ENCODE results near the gene YBEY. TPM values are rescaled to one million over a fixed set of nuclear protein-coding genes. Genes with fewer than 3 reads are reported as not detected.
"Not testable (repeated sequence)": the region's sequence is repeated elsewhere in the genome, so short reads cannot be mapped to it uniquely, and the experiment has no call there.

YBEY gene, protein sequence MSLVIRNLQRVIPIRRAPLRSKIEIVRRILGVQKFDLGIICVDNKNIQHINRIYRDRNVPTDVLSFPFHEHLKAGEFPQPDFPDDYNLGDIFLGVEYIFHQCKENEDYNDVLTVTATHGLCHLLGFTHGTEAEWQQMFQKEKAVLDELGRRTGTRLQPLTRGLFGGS
- total RNA-seq, result 10 to 100 TPM; 14.8 to 15.6 TPM
- polyA plus RNA-seq, result 10 to 100 TPM; 14.2 to 22.2 (median 14.7) TPM
- total RNA-seq, result 11.1 to 14.0 (median 13.0) reads per million in 6 experiments

DNA sequence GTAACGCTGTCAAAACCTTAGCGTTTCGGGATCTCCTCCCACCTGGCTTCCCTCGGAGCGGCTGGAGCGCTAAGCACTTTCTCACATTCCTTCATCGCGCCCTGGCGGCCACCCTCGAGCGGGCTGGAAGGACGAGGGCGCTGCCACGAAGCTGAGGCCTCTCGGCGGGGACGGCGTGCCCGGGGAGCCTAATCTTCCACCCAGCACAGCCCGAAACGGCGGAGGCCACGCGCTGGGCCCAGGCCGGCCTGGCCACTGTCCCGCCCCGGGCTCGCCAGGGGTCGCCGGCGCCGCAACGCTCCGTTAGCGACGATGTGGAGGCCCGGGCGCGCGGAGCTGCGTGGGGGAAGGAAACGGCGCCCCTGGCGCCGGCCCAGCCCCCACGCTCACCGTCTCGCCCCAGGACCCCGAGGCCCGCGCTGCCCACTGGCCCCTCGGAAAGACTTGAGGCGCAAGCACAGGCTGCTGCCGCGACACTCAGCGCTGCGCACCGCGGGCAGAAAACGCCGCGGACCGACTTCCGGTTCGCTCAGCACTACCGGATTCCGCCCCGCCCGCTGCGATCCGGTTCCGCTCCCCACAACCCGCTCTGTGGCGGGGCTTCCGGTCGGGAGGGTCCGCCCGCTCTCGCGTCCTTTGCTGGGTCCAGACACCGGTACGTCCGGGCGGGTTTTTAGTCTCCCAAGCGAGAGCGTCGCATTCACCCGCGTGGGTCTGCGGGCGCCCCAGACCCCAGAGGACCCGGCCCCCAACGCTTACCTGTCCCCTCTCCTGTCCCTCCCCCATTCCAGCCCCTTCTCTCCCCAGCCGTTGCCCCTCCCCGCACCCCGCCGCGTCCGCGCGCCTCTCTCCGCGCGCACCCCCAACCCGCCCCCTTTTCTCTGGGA lies at the start of gene YBEY:
YBEY (plus strand) TSS at position 582 of the 887 bp plus-strand sequence. CDS start 572 bp downstream, outside the sequence.
- ATAC-seq, result peak; percentile 86 to 88
- Mint-ChIP-seq H3K27ac (peak within 1 kb of the TSS; percentile 89 to 98 (median 97)), H3K27me3 (no peaks in the 10 kb centered on the region), H3K36me3 (peaks cover 4 to 39% (median 11%) of the 10 kb centered on the region in 3 donors), H3K9me3 (no peaks in the 10 kb centered on the region), H3K4me3 (peak within 1 kb of the TSS; percentile 86 to 100 (median 97)), H3K4me1 (peaks cover 20 to 70% (median 54%) of the 10 kb centered on the region in 4 donors)
- peak; percentile 69 to 90 (median 80) for DNase-seq
- POLR2A ChIA-PET, result interaction anchor here (0.6 to 1.5 kb wide), 5 partner anchors 10 to 138 kb away, joined by 4 to 8 read pairs (median 5); partner anchors contain the start of genes C21orf58 and PCNT

DNA sequence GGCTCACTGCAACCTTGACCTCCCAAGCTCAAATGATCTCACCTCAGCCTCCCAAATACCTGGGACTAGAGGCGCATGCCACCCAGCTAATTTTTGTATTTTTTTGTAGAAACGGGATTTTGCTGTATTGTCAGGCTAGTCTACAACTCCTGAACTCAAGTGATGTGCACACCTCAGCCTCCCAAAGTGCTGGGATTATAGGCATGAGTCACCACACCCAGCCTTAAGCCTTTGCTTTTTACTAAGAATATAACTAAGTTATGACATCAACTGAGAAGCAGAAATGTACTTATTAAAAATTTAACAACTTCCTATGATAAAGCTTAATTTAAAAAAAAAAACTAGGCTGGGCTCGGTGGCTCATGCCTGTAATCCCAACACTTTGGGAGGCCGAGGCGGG lies 48.7 kb upstream of the YBEY start:
- POLR2A ChIA-PET, result no interaction called here
- Mint-ChIP-seq H3K4me3 (no peak overlapping the region), H3K9me3 (no peaks in the 10 kb centered on the region), H3K27me3 (no peaks in the 10 kb centered on the region), H3K4me1 (peaks cover 9 to 23% (median 17%) of the 10 kb centered on the region in 4 donors), H3K27ac (no peak overlapping the region), H3K36me3 (peaks cover 16 to 79% (median 36%) of the 10 kb centered on the region in 3 donors)
- ATAC-seq (no peak), DNase-seq (no peak)

DNA sequence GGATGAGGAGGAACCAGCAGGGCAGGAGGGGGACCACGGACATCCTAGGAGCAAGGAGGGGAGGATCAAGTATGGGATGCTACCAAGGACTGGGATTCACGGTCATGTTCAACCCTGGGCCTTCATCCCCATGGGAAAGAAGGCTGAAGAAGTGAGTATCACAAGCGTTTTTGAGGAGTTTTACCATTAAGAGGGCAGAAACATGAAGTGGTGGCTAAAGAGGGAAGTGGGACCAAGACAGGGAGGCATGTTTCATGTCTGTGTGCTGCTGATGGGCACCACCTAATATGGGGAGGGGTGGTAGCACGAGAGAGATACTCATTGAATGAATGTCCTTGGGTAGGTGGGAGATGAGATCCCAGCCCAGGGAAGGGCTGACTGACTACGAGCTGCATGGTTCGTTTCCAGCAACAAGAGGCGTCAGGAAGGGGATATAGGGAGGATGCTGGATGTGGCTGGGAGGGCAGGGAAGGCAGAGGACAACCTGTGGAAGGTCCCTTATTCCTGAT lies 46.3 kb upstream of the YBEY start:
- no peaks in the 10 kb centered on the region for H3K9me3 Mint-ChIP-seq
- H3K27me3 Mint-ChIP-seq, result no peaks in the 10 kb centered on the region
- H3K27ac Mint-ChIP-seq, result peak overlapping the region in 8 of 10 donors; percentile 31 to 92 (median 78)
- H3K4me1 Mint-ChIP-seq, result peaks cover 0 to 12% (median 6%) of the 10 kb centered on the region in 4 donors
- H3K36me3 Mint-ChIP-seq, result peaks cover 1 to 80% (median 25%) of the 10 kb centered on the region in 3 donors
- no peak for DNase-seq
- H3K4me3 Mint-ChIP-seq, result no peak overlapping the region
- POLR2A ChIA-PET, result interaction anchor here (0.6 to 1.8 kb wide), 2 partner anchors 10 to 20 kb away, joined by 4 to 6 read pairs; no protein-coding TSS in a partner anchor
- ATAC-seq, result no peak

DNA sequence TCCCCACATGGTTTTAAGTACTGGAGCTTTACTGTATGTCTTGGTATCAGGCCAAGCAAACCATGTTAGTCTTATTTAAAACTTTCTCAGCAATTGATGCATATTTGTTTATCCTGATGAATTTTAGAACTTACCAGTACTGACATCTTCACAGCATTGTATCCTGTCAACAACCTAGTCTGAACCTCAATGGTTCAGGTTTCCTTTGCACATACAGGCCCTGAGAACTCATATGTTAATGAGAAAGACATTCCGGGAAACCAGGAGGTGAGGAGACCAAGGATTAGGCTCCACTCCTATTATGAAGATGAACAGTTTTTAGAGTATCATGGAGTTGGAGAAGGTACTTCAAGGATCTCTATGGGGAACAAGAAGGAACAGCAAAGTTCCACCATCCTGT lies 44.6 kb upstream of the YBEY start:
- Mint-ChIP-seq H3K27ac (peak overlapping the region in 3 of 10 donors; percentile 29 to 51 (median 46)), H3K36me3 (peaks cover 0 to 79% (median 27%) of the 10 kb centered on the region in 3 donors)
- not testable (repeated sequence) for H3K9me3 Mint-ChIP-seq

DNA sequence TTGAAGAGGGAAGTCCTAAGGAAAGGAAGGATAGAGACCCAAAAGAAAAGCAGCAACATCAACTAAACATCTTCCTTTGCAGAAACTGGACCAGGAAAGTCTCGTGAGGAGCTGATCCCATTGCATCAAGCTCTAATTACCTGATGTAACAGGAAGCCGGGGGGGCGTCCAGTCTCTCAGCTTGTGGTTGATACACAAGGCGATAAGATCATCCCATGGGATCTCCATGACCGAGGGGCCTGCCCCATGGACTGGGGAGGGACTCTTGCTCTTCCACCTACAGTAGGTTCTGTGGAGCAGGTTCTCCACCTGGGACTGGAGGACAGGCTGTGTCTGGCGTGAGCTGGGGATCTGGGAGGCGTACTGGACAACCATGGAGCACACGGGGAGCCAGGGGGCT lies 42.8 kb upstream of the YBEY start:
- POLR2A ChIA-PET, result interaction anchor here (1.4 kb wide), 1 partner anchor 13 kb away, joined by 3 read pairs; no protein-coding TSS in a partner anchor
- DNase-seq, result no peak
- Mint-ChIP-seq H3K4me3 (no peak overlapping the region), H3K9me3 (no peaks in the 10 kb centered on the region), H3K27me3 (no peaks in the 10 kb centered on the region), H3K4me1 (peaks cover 0 to 15% (median 8%) of the 10 kb centered on the region in 4 donors), H3K36me3 (peaks cover 0 to 87% (median 31%) of the 10 kb centered on the region in 3 donors), H3K27ac (peak overlapping the region in 4 of 10 donors; percentile 16 to 76 (median 45))
- no peak for ATAC-seq

More for the DNA sequence above, 44.6 kb upstream of the YBEY start:
- H3K27me3 Mint-ChIP-seq, POLR2A ChIA-PET, ATAC-seq, DNase-seq, H3K4me3 Mint-ChIP-seq: not testable (repeated sequence)
- peaks cover 0 to 13% (median 7%) of the 10 kb centered on the region in 4 donors for H3K4me1 Mint-ChIP-seq

DNA sequence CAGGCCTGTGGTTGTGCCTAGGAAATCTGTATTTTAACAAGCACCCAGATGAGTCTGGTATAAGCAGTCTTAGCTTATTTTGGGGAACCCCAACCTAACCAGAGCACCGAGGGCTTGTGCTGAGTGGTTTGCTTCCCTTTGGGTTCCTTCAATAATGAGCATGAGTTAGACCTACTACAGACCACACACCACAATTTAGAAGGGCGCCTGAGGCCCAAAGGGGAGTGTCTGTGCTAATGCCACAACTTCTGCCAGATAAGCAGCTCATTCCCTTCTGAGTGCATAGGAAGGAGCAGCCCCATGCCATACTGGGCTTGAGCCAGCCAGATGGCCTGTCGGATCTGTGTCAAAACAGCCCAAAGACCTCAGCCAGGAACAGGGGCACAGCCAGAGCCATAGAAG lies 42.2 kb upstream of the YBEY start:
- H3K9me3 Mint-ChIP-seq, result no peaks in the 10 kb centered on the region
- DNase-seq, result no peak
- no peaks in the 10 kb centered on the region for H3K27me3 Mint-ChIP-seq
- POLR2A ChIA-PET, result no interaction called here
- peaks cover 5 to 89% (median 29%) of the 10 kb centered on the region in 3 donors for H3K36me3 Mint-ChIP-seq
- peak overlapping the region in 1 of 10 donors; percentile 8 for H3K27ac Mint-ChIP-seq
- no peak overlapping the region for H3K4me3 Mint-ChIP-seq
- peaks cover 2 to 14% (median 9%) of the 10 kb centered on the region in 4 donors for H3K4me1 Mint-ChIP-seq
- ATAC-seq, result no peak

DNA sequence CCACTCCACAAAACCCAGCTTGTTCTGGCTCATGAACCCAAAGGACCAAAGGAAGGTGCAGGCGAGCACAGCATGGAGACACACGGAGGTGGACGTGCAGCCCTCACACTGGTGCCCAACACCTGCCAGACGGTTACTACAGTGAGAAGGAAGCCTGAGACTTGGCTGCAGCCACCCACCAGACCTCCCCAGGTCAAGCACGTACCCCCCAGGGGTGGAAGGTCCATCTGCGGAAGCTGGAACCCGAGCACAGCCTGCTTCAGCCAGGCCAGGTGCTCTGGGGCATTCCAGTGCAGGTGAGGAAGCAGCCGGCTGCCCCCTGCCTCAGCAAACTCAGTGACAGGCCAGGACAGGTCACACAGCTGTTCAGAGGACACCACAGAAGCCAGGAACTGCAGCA lies 41.5 kb upstream of the YBEY start:
- H3K9me3 Mint-ChIP-seq, result no peaks in the 10 kb centered on the region
- H3K36me3 Mint-ChIP-seq, result peaks cover 5 to 89% (median 25%) of the 10 kb centered on the region in 3 donors
- H3K4me3 Mint-ChIP-seq, result no peak overlapping the region
- peak overlapping the region in 1 of 10 donors; percentile 8 for H3K27ac Mint-ChIP-seq
- no peak for ATAC-seq
- no peak for DNase-seq
- POLR2A ChIA-PET, result no interaction called here
- H3K27me3 Mint-ChIP-seq, result no peaks in the 10 kb centered on the region
- peaks cover 2 to 11% (median 8%) of the 10 kb centered on the region in 4 donors for H3K4me1 Mint-ChIP-seq

DNA sequence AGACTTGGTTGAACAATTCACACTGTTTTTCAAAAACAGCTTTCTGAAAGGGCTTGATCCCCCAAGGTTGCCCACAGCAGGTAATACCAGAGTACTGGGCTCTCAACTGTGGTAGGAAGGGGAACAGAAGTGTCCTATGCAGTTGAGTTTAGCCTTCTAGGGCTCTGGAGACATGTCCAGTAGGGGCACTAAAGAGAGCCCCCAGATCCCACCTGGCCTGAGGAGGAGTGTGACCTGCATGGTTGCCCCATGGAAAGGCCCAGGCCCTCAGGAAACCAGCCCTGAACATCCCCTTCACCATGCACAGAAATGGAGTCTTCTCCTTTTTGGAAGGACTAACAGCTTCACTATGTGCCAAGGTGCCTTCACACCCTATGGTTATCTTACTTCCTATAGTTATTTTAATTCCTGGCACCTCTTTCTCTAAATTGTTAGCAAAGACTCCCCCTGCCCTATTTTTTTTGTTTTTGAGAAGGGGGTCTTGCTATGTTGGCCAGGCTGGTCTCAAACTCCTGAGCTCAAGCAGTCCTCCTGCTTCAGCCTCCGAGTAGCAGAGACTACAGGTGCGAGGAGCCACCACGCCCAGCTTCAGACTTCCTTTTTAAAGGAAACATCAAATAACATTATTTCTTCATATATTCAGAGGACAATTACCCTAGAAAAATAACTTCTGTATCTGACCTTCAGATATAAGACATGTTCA lies 40.8 kb upstream of the YBEY start:
- no peak for DNase-seq
- no peak for ATAC-seq
- Mint-ChIP-seq H3K4me3 (no peak overlapping the region), H3K4me1 (peaks cover 9 to 16% (median 13%) of the 10 kb centered on the region in 4 donors), H3K27ac (no peak overlapping the region), H3K36me3 (peaks cover 5 to 90% (median 30%) of the 10 kb centered on the region in 3 donors), H3K9me3 (no peaks in the 10 kb centered on the region), H3K27me3 (no peaks in the 10 kb centered on the region)
- POLR2A ChIA-PET, result interaction anchor here (0.6 kb wide), 1 partner anchor 13 kb away, joined by 3 read pairs; no protein-coding TSS in a partner anchor

DNA sequence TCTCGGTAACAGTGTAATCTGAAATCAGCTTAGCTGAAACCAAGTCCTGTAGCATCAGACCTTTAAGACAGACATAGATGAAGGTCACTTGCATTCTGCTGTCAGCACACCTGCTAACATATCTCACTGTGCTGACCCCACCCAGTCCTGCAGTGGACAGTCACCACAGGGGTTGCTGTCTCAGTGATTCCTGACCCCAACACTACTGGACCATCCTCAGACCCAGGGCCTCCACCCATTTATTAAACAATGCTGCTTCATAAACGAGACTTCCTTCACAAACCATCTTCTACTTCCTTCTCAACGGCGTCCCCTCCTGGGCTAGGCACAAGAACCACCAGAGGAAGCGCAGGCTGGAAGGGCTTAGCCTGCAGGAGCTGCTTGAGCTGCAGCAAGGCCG lies 39.8 kb upstream of the YBEY start:
- ATAC-seq (no peak), DNase-seq (no peak)
- Mint-ChIP-seq H3K4me1 (peaks cover 16 to 21% (median 19%) of the 10 kb centered on the region in 4 donors), H3K4me3 (no peak overlapping the region), H3K27ac (peak overlapping the region in 5 of 10 donors; percentile 40 to 84 (median 47)), H3K9me3 (no peaks in the 10 kb centered on the region), H3K27me3 (no peaks in the 10 kb centered on the region), H3K36me3 (peaks cover 5 to 90% (median 34%) of the 10 kb centered on the region in 3 donors)
- POLR2A ChIA-PET, result interaction anchor here (0.6 kb wide), 1 partner anchor 12 kb away, joined by 3 read pairs; no protein-coding TSS in a partner anchor

DNA sequence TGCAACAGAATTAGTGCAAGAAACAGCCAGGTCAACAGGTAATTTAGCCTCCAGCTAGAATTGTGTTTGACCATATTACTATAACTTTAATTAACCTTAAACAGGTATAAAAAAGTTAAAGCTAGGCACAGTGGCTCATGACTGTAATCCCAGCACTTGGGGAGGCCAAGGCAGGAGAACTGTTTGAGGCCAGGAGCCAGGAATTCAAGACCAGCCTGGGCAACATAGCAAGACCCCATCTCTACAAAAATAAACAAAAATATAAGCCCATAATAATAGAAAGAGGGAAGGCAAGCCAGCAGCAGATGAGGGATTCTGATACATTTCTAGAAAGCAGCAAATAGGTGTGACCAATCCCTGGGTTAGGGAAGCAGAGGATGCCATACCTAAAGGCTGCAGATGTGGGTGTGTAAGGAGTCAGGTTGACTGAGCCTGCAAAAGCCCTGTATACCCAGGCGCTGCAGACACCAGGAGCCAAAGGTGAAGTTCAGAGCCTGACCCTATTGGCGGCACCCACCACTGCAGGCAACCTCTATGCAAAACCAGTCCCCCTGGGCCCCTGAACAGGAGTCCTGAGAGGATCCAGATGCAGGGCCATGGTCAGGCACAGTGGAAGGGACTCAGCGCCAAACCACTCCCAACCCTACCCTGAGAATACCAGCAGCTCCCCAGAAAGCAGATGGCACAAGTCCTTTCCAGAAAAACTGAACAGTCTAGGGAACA lies 38.3 kb upstream of the YBEY start:
- DNase-seq (no peak), ATAC-seq (no peak)
- POLR2A ChIA-PET, result no interaction called here
- H3K4me3 Mint-ChIP-seq, result no peak overlapping the region
- peak overlapping the region in 3 of 10 donors; percentile 18 to 72 (median 32) for H3K27ac Mint-ChIP-seq
- peaks cover 5 to 88% (median 33%) of the 10 kb centered on the region in 3 donors for H3K36me3 Mint-ChIP-seq
- H3K27me3 Mint-ChIP-seq, result no peaks in the 10 kb centered on the region
- H3K4me1 Mint-ChIP-seq, result peaks cover 16 to 25% (median 21%) of the 10 kb centered on the region in 4 donors
- no peaks in the 10 kb centered on the region for H3K9me3 Mint-ChIP-seq

DNA sequence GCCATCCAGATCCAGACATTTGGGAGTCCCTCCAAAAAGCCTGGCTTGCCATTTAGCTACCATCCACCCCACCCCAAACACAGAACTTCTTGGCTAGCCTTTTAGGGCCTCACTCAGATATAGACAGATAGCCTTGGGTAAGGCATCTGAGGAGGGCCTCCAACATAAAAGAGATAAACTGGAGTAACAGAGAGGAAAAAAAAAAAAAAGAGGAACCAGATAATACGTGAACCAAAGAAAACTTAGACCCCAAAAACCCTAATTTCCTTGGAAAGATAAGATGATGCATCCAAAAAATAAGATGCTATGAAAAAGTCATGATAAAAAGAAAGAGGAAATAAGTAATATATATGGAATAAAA lies 37.7 kb upstream of the YBEY start:
- peaks cover 5 to 83% (median 33%) of the 10 kb centered on the region in 3 donors for H3K36me3 Mint-ChIP-seq
- POLR2A ChIA-PET, result no interaction called here
- no peaks in the 10 kb centered on the region for H3K9me3 Mint-ChIP-seq
- H3K27ac Mint-ChIP-seq, result peak overlapping the region in 3 of 10 donors; percentile 32 to 72 (median 52)
- H3K27me3 Mint-ChIP-seq, result no peaks in the 10 kb centered on the region
- DNase-seq (no peak), ATAC-seq (no peak)
- H3K4me3 Mint-ChIP-seq, result no peak overlapping the region
- peaks cover 14 to 28% (median 23%) of the 10 kb centered on the region in 4 donors for H3K4me1 Mint-ChIP-seq
